ENCODE data around the gene KAZN. TPM values are rescaled to one million over a fixed set of nuclear protein-coding genes. Genes with fewer than 3 reads are reported as not detected.

Gene KAZN
- total RNA-seq, 2 experiments from 2014 or later: 0.30 to 0.42 TPM

GRCh38 chr1:14759042-14759818, 160.7 kb downstream of the KAZN start:
- CTCF ChIA-PET: no interaction called here
- POLR2A ChIA-PET: no interaction called here

GRCh38 chr1:14759843-14760242, 161.4 kb downstream of the KAZN start:
- ChIA-PET POLR2A (no interaction called here), CTCF (no interaction called here)

DNA sequence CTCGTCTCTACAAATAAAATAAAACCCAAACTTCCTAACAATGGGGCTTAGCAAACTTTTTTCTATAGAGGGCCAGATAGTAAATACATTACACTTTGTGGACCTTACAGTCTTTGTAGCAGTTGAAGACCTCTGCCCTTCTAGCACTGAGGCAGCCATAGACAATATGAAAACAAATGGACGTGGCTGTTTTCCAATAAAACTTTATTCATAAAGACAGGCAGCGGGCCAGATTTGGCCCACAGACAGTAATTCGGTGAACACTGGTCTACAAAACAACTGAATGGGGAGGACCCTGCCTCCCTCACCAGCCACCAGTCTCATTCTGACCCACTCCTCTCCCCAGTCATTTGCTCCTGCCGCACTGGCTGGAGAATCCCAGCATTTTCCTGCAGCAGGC, 162.3 kb downstream of the KAZN start:
- CTCF ChIA-PET: no interaction called here
- POLR2A ChIA-PET: no interaction called here

GRCh38 chr1:14761291-14762153, 163.0 kb downstream of the KAZN start:
- ChIA-PET CTCF (no interaction called here), POLR2A (no interaction called here)

- ChIA-PET POLR2A (no interaction called here), CTCF (no interaction called here)
Measured at GRCh38 chr1:14763977-14764376, 165.5 kb downstream of the KAZN start.

DNA sequence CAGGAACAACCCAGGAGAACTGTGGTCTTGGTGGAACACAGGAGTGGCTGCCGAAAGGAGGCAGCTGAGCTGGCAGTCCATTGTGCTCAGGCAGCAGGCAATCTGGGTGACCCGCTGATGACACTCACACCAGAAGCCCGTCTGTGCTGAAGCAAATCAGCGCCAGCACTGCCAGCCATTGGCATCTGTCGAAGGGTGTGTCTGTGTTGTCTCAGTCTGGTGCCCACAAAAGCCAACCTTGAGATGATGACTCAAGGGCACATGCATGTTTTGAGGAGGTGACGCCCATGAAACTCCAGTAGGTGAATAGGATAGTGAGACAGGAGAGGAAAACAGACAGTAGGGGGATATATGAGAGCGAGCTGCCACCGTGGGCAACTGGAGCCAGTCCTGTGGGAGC, 167.3 kb downstream of the KAZN start:
- ChIA-PET CTCF (no interaction called here), POLR2A (no interaction called here)

- ChIA-PET POLR2A (no interaction called here), CTCF (no interaction called here)
Measured at GRCh38 chr1:14767075-14767474, 168.6 kb downstream of the KAZN start.

GRCh38 chr1:14768582-14769304, 170.3 kb downstream of the KAZN start:
- CTCF ChIA-PET: no interaction called here

GRCh38 chr1:14769486-14770274, 171.2 kb downstream of the KAZN start:
- CTCF ChIA-PET: no interaction called here
- POLR2A ChIA-PET: no interaction called here

More at GRCh38 chr1:14768582-14769304, 170.3 kb downstream of the KAZN start:
- POLR2A ChIA-PET: no interaction called here

DNA sequence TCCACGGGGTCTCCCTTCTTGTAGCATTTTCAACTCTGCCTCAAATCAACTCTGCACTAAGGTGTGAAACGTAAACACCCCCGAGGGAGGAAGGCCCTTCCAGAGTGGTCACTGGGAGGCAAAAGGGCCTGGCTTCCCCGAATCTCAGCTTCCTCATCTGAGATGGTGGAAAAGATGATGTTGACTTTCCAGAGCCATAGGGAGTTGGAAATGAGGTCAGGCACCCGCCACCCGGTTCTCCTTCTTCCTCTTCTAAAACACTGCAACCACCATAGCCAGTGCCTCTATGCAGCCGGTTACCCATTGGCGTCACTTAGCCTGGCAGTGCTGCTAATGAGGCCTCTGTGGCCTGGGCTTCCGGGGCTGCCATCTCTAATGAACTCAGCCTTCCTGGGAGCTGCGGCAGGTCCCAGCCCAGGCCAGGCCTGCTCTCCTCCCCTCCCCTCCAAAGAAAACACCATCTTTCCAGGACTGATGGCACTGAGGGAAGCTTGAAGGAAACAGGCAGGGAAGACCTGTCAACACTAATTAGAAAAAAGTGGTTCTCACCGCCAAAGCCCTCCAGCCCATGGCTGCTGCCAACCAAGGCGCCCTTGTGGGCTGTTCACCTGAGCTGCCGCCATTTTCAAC, 175.0 kb downstream of the KAZN start:
- ChIA-PET POLR2A (no interaction called here), CTCF (no interaction called here)

DNA sequence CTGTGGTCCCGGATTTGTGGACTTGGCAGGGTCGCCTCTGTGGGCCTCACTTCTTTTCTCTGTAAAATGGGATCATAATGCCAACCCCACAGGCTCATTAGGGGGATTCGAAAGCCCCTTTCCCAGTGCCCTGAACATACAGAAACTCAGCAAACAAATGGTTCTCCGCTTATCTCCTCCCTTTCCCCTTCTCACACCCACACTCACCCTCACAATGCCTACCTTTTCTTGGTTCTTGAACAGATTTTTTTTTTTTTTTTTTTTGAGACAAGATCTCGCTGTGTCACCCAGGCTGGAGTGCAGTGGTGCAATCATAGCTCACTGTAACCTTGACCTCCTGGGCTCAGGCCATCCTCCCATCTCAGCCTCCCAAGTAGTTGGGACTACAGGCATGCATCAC, 175.7 kb downstream of the KAZN start:
- POLR2A ChIA-PET: no interaction called here
- CTCF ChIA-PET: no interaction called here

DNA sequence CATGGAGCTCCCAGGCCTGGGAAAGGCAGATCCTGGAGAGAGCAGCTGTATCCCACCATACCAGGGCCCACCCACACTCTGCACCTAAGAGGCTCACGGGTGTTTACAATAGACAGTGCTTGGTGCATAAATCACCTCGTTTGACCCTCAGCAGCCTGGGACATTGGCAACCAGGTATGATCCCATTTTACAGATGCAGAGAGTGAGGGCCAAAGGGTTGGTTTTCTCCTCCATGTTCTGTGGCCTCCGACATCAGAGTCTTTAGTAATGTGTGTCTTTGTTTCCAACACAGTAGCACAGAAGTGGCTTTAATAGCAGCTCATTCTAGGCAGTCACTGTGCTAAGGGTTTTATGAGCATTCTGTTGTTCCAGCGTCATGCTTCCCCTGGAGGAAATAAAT, 176.5 kb downstream of the KAZN start:
- ChIA-PET CTCF (no interaction called here), POLR2A (no interaction called here)

DNA sequence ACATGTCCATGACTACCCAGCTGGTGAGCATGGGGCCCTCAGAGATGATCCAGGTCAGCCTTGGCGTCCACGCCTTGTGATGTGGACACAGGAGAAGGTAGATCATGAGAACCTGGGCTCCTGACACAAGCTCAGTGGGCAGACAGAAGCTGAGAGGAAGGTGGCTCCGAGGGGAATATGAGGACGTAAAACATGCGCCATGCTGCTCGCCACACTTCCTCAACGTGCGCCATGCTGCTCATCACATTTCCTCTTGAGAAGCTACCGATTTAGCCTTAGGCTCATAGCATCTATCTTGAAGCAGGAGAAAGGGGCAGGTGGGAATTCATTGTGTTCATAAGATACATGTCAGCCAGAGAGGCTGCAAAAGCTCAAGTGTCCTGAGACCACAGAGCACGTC, 176.9 kb downstream of the KAZN start:
- ChIA-PET POLR2A (no interaction called here), CTCF (no interaction called here)

GRCh38 chr1:14777516-14778506, 179.3 kb downstream of the KAZN start:
- ChIA-PET CTCF (no interaction called here), POLR2A (no interaction called here)

- ChIA-PET CTCF (no interaction called here), POLR2A (no interaction called here)
Measured at GRCh38 chr1:14778541-14778897, 180.0 kb downstream of the KAZN start.

DNA sequence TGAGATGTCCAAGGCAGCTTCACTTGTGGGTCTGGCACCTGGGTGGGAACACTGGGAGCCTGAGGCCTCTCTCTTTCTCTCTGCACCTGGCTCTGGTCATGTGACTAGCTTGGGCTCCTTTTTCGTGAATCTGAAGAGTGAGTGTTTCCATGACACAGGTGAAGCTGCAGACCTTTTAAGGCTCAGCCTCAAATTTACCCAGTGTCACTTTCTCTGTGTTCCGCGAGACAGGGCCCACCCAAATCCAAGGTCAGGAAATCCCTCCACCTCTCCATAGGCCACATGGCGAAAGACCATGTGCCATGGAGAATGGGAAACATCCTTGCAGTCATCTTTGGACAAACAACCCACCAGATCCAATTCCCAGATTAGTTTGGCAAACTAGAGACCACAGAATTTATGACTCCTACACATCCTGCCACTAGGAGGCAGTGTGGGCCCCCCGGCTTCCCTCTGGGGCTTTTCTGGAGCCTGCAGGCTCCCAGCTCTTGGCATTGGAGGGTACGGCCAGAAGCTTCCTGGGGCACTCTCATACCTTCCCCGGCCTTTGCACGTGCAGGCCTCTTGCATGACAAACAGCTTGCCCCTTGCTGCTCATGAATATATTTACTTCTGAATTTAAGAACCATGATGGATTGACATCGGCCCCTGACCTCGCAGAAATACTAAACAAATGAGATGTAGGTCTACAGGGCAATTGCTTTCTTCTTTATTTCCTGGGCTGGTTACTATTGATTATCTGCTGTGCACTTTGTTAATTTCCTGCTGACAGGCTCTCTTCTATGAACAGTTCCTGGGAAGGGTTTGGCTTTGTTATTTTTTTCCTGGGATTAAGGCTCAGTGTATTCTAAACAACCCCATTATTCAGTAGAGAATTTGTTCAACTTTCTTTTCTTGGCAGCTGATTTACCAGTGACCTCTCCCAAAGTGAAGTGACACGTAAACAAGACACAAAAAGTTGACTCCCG, 180.7 kb downstream of the KAZN start:
- POLR2A ChIA-PET: no interaction called here
- CTCF ChIA-PET: no interaction called here

DNA sequence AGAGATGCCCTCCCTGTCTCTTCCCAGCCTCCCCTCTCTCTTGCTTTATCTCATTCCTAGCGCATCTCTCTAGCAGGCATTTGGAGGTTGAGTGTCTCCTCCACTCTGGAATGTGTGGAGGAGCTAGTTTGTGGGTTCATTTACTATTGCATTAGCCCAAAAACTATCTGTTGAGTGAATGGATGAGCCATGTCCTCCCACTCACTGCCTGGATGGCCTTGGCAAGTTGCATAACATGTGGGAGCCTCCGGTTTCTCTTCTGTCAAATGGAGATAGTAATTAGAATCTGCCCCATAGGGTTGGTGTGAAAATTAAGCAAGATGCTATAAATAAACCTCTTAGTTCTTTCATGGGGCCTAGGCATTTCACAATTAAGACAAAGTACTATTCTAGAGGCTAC, 181.8 kb downstream of the KAZN start:
- POLR2A ChIA-PET: no interaction called here

DNA sequence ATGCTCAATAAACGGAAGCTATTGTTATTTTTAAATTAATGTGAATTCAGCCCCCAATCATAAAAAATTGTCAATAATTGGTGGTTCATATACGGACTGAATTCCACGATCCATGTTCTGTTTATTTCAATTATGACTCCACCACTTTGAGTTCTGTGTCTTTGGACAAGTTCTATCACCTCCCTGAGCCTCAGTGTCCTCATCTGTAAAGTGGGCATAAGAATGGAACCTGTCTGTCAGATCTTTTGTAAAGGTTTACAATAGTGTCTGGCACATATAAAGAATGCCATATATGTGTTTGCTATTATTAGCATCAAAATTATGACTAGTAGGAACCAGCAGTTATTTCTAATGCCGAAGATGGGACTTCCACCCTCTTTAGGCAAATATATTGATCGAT, 183.3 kb downstream of the KAZN start:
- CTCF ChIA-PET: no interaction called here
- POLR2A ChIA-PET: no interaction called here

More for the DNA sequence above, 181.8 kb downstream of the KAZN start:
- CTCF ChIA-PET: no interaction called here

All from activated CD8-positive, alpha-beta memory T cell treated with anti-CD3 and anti-CD28 coated beads for 36 hours (primary cell).